GM23338 (cell line): ENCODE results near the gene ITGB6. TPM values are rescaled to one million over a fixed set of nuclear protein-coding genes. Genes with fewer than 3 reads are reported as not detected.

Experiments used
- ATAC-seq: fragments of 200-7000 bp; cut with Tn5 transposase; 3 replicates; pipeline ENCODE4 v1.9.1; 2020
- DNase-seq: peaks from one replicate; pipeline ENCODE4 v3.0.0-alpha.2; 2015; ENCODE audit warnings: low spot score
- H2AFZ ChIP-seq: fragments of 200-600 bp; sonication (generic); 2 replicates; pipeline ENCODE4 v1.8.0; 2016; ENCODE audit warnings: antibody characterized with exemption, mild to moderate bottlenecking, moderate library complexity
- H3F3A ChIP-seq: fragments of 200-600 bp; sonication (generic); replicated peaks from 2 replicates; pipeline ENCODE4 v1.8.0; 2017; ENCODE audit warnings: antibody characterized with exemption, mixed run types, low read depth
- H3K27ac ChIP-seq: fragments of 200-600 bp; sonication (generic); 2 replicates; pipeline ENCODE4 v1.6.1; 2016; ENCODE audit warnings: low read depth
- H3K27me3 ChIP-seq: fragments of 200-600 bp; sonication (generic); 2 replicates; pipeline ENCODE4 v1.8.0; 2016; ENCODE audit warnings: mild to moderate bottlenecking, mixed run types, moderate library complexity; ENCODE audit not compliant: insufficient read depth
- H3K36me3 ChIP-seq: fragments of 200-600 bp; sonication (generic); 2 replicates; pipeline ENCODE4 v1.8.0; 2016; ENCODE audit warnings: mild to moderate bottlenecking; ENCODE audit not compliant: insufficient read depth
- H3K4me1 ChIP-seq: fragments of 200-600 bp; sonication (generic); 2 replicates; pipeline ENCODE4 v1.8.0; 2016; ENCODE audit warnings: mild to moderate bottlenecking, moderate library complexity; ENCODE audit not compliant: insufficient read depth
- H3K4me2 ChIP-seq: fragments of 200-600 bp; sonication (generic); 2 replicates; pipeline ENCODE4 v1.7.1; 2017; ENCODE audit warnings: mixed run types
- H3K4me3 ChIP-seq: fragments of 200-600 bp; sonication (generic); 2 replicates; pipeline ENCODE4 v1.6.1; 2016; ENCODE audit warnings: mixed run types
- H3K79me2 ChIP-seq: fragments of 200-600 bp; sonication (generic); replicated peaks from 2 replicates; pipeline ENCODE4 v1.8.0; 2017; ENCODE audit warnings: mild to moderate bottlenecking; ENCODE audit not compliant: insufficient read depth
- H3K9me2 ChIP-seq: fragments of 200-600 bp; sonication (generic); 2 replicates; pipeline ENCODE4 v1.8.0; 2017; ENCODE audit not compliant: insufficient read depth
- H4K20me1 ChIP-seq: fragments of 200-600 bp; sonication (generic); replicated peaks from 2 replicates; pipeline ENCODE4 v1.8.0; 2017; ENCODE audit warnings: mild to moderate bottlenecking; ENCODE audit not compliant: insufficient read depth
- H3K27ac Mint-ChIP-seq: 2 replicates; pipeline ENCODE4 v1.8.0; 2020; ENCODE audit warnings: inconsistent platforms, mild to moderate bottlenecking, moderate library complexity, mixed read lengths
- H3K27me3 Mint-ChIP-seq: 3 replicates; pipeline ENCODE4 v1.8.0; 2022; ENCODE audit warnings: low read depth, mild to moderate bottlenecking, moderate library complexity, mixed read lengths, inconsistent platforms; ENCODE audit not compliant: insufficient read depth, poor library complexity
- H3K36me3 Mint-ChIP-seq: 3 replicates; pipeline ENCODE4 v1.8.0; 2021; ENCODE audit warnings: low read depth, mild to moderate bottlenecking, inconsistent platforms, moderate library complexity, mixed read lengths
- H3K4me1 Mint-ChIP-seq: 3 replicates; pipeline ENCODE4 v1.8.0; 2020; ENCODE audit warnings: mild to moderate bottlenecking, inconsistent platforms, mixed read lengths
- H3K4me3 Mint-ChIP-seq: 3 replicates; pipeline ENCODE4 v1.8.0; 2021; ENCODE audit warnings: moderate library complexity, mild to moderate bottlenecking, inconsistent platforms, mixed read lengths
- H3K9me3 Mint-ChIP-seq: 3 replicates; pipeline ENCODE4 v1.8.0; 2020; ENCODE audit warnings: moderate library complexity, mild to moderate bottlenecking, inconsistent platforms, mixed read lengths
- CREB1 ChIP-seq: fragments of 250-450 bp; sonication (Bioruptor Pico); IDR thresholded peaks from 2 replicates; pipeline ENCODE4 v1.5.0; 2020; ENCODE audit warnings: low read depth, mild to moderate bottlenecking, moderate library complexity
- CTCF ChIP-seq, 2 experiments: fragments of 200-600 bp in 1 of 2; sonication (generic) in 1 of 2; conservative IDR thresholded peaks; 2 replicates each; pipeline versions ENCODE4 v1.5.1 to v1.6.1; 2016 to 2017; ENCODE audit warnings: antibody characterized with exemption in 2 of 2, low read depth in 2 of 2, mild to moderate bottlenecking in 2 of 2, moderate library complexity in 1 of 2
- ETS1 ChIP-seq: IDR thresholded peaks from 2 replicates; pipeline ENCODE4 v1.6.1; 2016; ENCODE audit warnings: antibody characterized with exemption
- EZH2 ChIP-seq: fragments of 200-600 bp; sonication (generic); IDR thresholded peaks from one replicate; pipeline ENCODE4 v1.8.0; 2017; ENCODE audit warnings: antibody characterized with exemption, mild to moderate bottlenecking, low read depth; ENCODE audit not compliant: unreplicated experiment
- NANOG ChIP-seq: IDR thresholded peaks from 2 replicates; pipeline ENCODE4 v1.6.1; 2016; ENCODE audit warnings: antibody characterized with exemption, borderline replicate concordance
- STAT1 ChIP-seq: IDR thresholded peaks from one replicate; pipeline ENCODE4 v1.6.1; 2016; ENCODE audit warnings: antibody characterized with exemption; ENCODE audit not compliant: unreplicated experiment
- ZNF114 ChIP-seq: fragments of 250-450 bp; sonication (Bioruptor Pico); IDR thresholded peaks from 2 replicates; pipeline ENCODE4 v1.5.0; 2020; ENCODE audit warnings: mild to moderate bottlenecking, moderate library complexity
- ZNF462 ChIP-seq: fragments of 250-450 bp; sonication (Bioruptor Pico); IDR thresholded peaks from 2 replicates; pipeline ENCODE4 v1.5.0; 2020; ENCODE audit warnings: mild to moderate bottlenecking, moderate library complexity
- polyA plus RNA-seq: library from polyadenylated mRNA; unstranded; fragments of >200 nt; fragmentation: Nextera tagmentation; extraction: Ambion mirVana; gene quantifications from 2 replicates; pipeline ENCODE4 v1.2.1, GENCODE V29; 2016
- total RNA-seq: library from RNA; depleted of rRNA; stranded (reverse); fragments of >200 nt; shearing (Covaris generic); gene quantifications from 2 replicates; pipeline ENCODE4 v1.2.3, GENCODE V29; 2014

Gene ITGB6
- total and polyA plus RNA-seq, 2 experiments from 2014 or later = not detected

- Histone ChIP-seq H3K36me3 (no peaks in the 10 kb centered on the region), H3K27me3 (no peaks in the 10 kb centered on the region), H3K4me2 (no peak overlapping the region), H3F3A (no peaks in the 10 kb centered on the region), H3K79me2 (no peaks in the 10 kb centered on the region), H3K27ac (no peak overlapping the region), H4K20me1 (no peaks in the 10 kb centered on the region), H3K9me2 (no peaks in the 10 kb centered on the region), H3K4me1 (no peaks in the 10 kb centered on the region), H2AFZ (no peak overlapping the region), H3K4me3 (no peak overlapping the region)
- DNase-seq (no peak), ATAC-seq (no peak)
- TF ChIP-seq ZNF114 (CRISPR knock-in tag) = no peak
- TF ChIP-seq NANOG = no peak
- no peak for TF ChIP-seq ETS1
- no peak for TF ChIP-seq EZH2
- no peak for TF ChIP-seq CTCF (conservative IDR thresholded peaks at IDR 0.05; ENCODE audit: low read depth in 2 of 2)
- no peak for TF ChIP-seq STAT1
- TF ChIP-seq CREB1 (CRISPR knock-in tag) = no peak
- no peak for TF ChIP-seq ZNF462
- no peaks in the 10 kb centered on the region for H3K36me3 Mint-ChIP-seq
- H3K27me3 Mint-ChIP-seq = peaks cover 3% of the 10 kb centered on the region
- no peaks in the 10 kb centered on the region for H3K9me3 Mint-ChIP-seq
- H3K4me3 Mint-ChIP-seq = no peak overlapping the region
- H3K27ac Mint-ChIP-seq = no peak overlapping the region
- H3K4me1 Mint-ChIP-seq = peaks cover 6% of the 10 kb centered on the region; the same call in 2 of the 3 replicates
These were observed 46.3 kb upstream of the ITGB6 start for GRCh38 chr2:160246356-160246755.
